Measurements from ENCODE around the gene DELE1. TPM values are rescaled to one million over a fixed set of nuclear protein-coding genes. Genes with fewer than 3 reads are reported as not detected.

Gene DELE1
- total and polyA plus RNA-seq, 2 donors (not counting 3 experiments of a cell fraction or from before 2014, with no cell fraction given) = 105 to 121 TPM

- DNase-seq (ENCODE audit: low read depth, low spot score) = no peak
- FAIRE-seq = no peak
- H3K27ac ChIP-seq (ENCODE audit: insufficient read depth, low read depth, low read length) = no peak overlapping the region
- no peaks in the 10 kb centered on the region for H3K27me3 ChIP-seq (ENCODE audit: control insufficient read depth in 2 of 2, insufficient read depth in 2 of 2, low read length in 2 of 2)
- H3K9me1 ChIP-seq (replicated peaks; ENCODE audit: control insufficient read depth, extremely low read depth, insufficient read depth, low read length) = no peaks in the 10 kb centered on the region
- H3K79me2 ChIP-seq (ENCODE audit: control insufficient read depth, insufficient read depth, low read length) = peaks cover 8% of the 10 kb centered on the region
- dilution Hi-C loops (cut with MboI; ENCODE audit: extremely low pct_ligation_motif_present, low sequenced_read_pairs) = loop anchor here (25.0 kb wide), 1 partner anchor 159 kb away; no protein-coding TSS in a partner anchor
- no peaks in the 10 kb centered on the region for H4K20me1 ChIP-seq (replicated peaks; ENCODE audit: control insufficient read depth, extremely low read depth, insufficient read depth, low read length)
- CTCF ChIA-PET = interaction anchor here (1.2 to 2.7 kb wide), 6 partner anchors 9 to 313 kb away, joined by 3 to 14 read pairs (median 4); partner anchors contain the start of gene RNF14
- no peak overlapping the region for H3K9ac ChIP-seq (replicated peaks; ENCODE audit: extremely low read depth, insufficient read depth, low read length)
- BruUV-seq (replicated peaks) = no TSS peak
- H3K4me2 ChIP-seq (ENCODE audit: insufficient read depth, low read length) = no peak overlapping the region
- no peak overlapping the region for H3K4me3 ChIP-seq (replicated peaks in 1 of 3; ENCODE audit: insufficient read depth in 1 of 3, low read depth in 1 of 3, low read length in 3 of 3)
- H3K4me1 ChIP-seq (ENCODE audit: control insufficient read depth, extremely low read depth, insufficient read depth, low read length) = peaks cover 6% of the 10 kb centered on the region
- POLR2A ChIA-PET = no interaction called here
- intact Hi-C loops (cut with micrococcal nuclease) = no loop called here
- H2AFZ ChIP-seq (ENCODE audit: low read depth, low read length) = no peak overlapping the region
- no peaks in the 10 kb centered on the region for H3K9me3 ChIP-seq (replicated peaks; ENCODE audit: control insufficient read depth, insufficient read depth, low read length)
- TF ChIP-seq POLR2A (IDR thresholded peaks at IDR 0.05; ENCODE audit: low read depth, low read length) (no peak), MAX (IDR thresholded peaks at IDR 0.05; ENCODE audit: insufficient read depth, insufficient read length) (no peak), MYC (IDR thresholded peaks at IDR 0.05; ENCODE audit: low read depth, low read length) (no peak), POLR2AphosphoS5 (IDR thresholded peaks at IDR 0.05; ENCODE audit: insufficient read depth, low read depth, low read length) (no peak)
- peaks cover 32 to 33% of the 10 kb centered on the region in 2 experiments for H3K36me3 ChIP-seq (ENCODE audit: control insufficient read depth in 2 of 2, extremely low read depth in 1 of 2, insufficient read depth in 2 of 2, low read length in 2 of 2)
These were observed 54.7 kb downstream of the DELE1 start for GRCh38 chr5:141978389-141978788.

GRCh38 chr5:141982626-141983025 is 59.0 kb downstream of the DELE1 start:
- Histone ChIP-seq H3K27me3 (ENCODE audit: control insufficient read depth in 2 of 2, insufficient read depth in 2 of 2, low read length in 2 of 2) (no peaks in the 10 kb centered on the region), H3K79me2 (ENCODE audit: control insufficient read depth, insufficient read depth, low read length) (peaks cover 2% of the 10 kb centered on the region), H4K20me1 (replicated peaks; ENCODE audit: control insufficient read depth, extremely low read depth, insufficient read depth, low read length) (no peaks in the 10 kb centered on the region), H3K9me3 (replicated peaks; ENCODE audit: control insufficient read depth, insufficient read depth, low read length) (no peaks in the 10 kb centered on the region), H3K27ac (ENCODE audit: insufficient read depth, low read depth, low read length) (no peak overlapping the region), H3K4me1 (ENCODE audit: control insufficient read depth, extremely low read depth, insufficient read depth, low read length) (no peaks in the 10 kb centered on the region), H3K36me3 (ENCODE audit: control insufficient read depth in 2 of 2, extremely low read depth in 1 of 2, insufficient read depth in 2 of 2, low read length in 2 of 2) (peaks cover 31 to 39% of the 10 kb centered on the region in 2 experiments), H3K9me1 (replicated peaks; ENCODE audit: control insufficient read depth, extremely low read depth, insufficient read depth, low read length) (no peaks in the 10 kb centered on the region), H3K9ac (replicated peaks; ENCODE audit: extremely low read depth, insufficient read depth, low read length) (no peak overlapping the region), H3K4me3 (replicated peaks in 1 of 3; ENCODE audit: insufficient read depth in 1 of 3, low read depth in 1 of 3, low read length in 3 of 3) (no peak overlapping the region), H3K4me2 (ENCODE audit: insufficient read depth, low read length) (no peak overlapping the region), H2AFZ (ENCODE audit: low read depth, low read length) (no peak overlapping the region)
- dilution Hi-C loops (cut with MboI; ENCODE audit: extremely low pct_ligation_motif_present, low sequenced_read_pairs) (loop anchor here (25.0 kb wide), 1 partner anchor 155 kb away; no protein-coding TSS in a partner anchor), intact Hi-C loops (cut with micrococcal nuclease) (no loop called here)
- TF ChIP-seq EZH2 (IDR thresholded peaks at IDR 0.05; ENCODE audit: borderline replicate concordance, low read depth, low read length, severe bottlenecking) (no peak), GATA2 (IDR thresholded peaks at IDR 0.05; ENCODE audit: insufficient read depth, insufficient read length, low read depth, low read length) (no peak), CTCF (IDR thresholded peaks at IDR 0.05; ENCODE audit: extremely low read depth in 1 of 2, insufficient read depth in 1 of 2, low read depth in 1 of 2, low read length in 2 of 2) (no peak), FOS (IDR thresholded peaks at IDR 0.05; ENCODE audit: borderline replicate concordance, insufficient read depth, low read length) (no peak), JUN (IDR thresholded peaks at IDR 0.05; ENCODE audit: borderline replicate concordance, insufficient read depth, insufficient read length, low read depth) (no peak), MYC (IDR thresholded peaks at IDR 0.05; ENCODE audit: low read depth, low read length) (no peak), POLR2A (IDR thresholded peaks at IDR 0.05; ENCODE audit: low read depth, low read length) (no peak), MAX (IDR thresholded peaks at IDR 0.05; ENCODE audit: insufficient read depth, insufficient read length) (no peak)
- no TSS peak for BruUV-seq (replicated peaks)
- POLR2A ChIA-PET = no interaction called here
- CTCF ChIA-PET = no interaction called here
- DNase-seq (ENCODE audit: low read depth, low spot score) (no peak), FAIRE-seq (no peak)

Data from endothelial cell of umbilical vein (primary cell).